Liver (tissue), 9 donors: ENCODE results near the gene APOD. TPM values are rescaled to one million over a fixed set of nuclear protein-coding genes. Genes with fewer than 3 reads are reported as not detected.

Source experiments
- DNase-seq: peaks from one replicate; pipeline ENCODE4 v3.0.0-alpha.2; 2017; ENCODE audit warnings: low spot score
- H3K27ac ChIP-seq, 2 donors: one replicate each; pipeline ENCODE4 v1.7.0; 2013; ENCODE audit warnings: inconsistent platforms in 2 of 2, low read length in 2 of 2, control low read depth in 1 of 2, low read depth in 1 of 2, mild to moderate bottlenecking in 1 of 2
- H3K27me3 ChIP-seq, 4 donors: one replicate each; pipeline versions ENCODE4 v1.6.1 to v1.7.0; 2013; ENCODE audit warnings: low read length in 3 of 4, inconsistent platforms in 1 of 4, mild to moderate bottlenecking in 1 of 4, moderate library complexity in 1 of 4; ENCODE audit not compliant: control insufficient read depth in 4 of 4, insufficient read depth in 4 of 4
- H3K36me3 ChIP-seq, 4 donors: one replicate each; pipeline versions ENCODE4 v1.6.1 to v1.7.0; 2013; ENCODE audit warnings: low read length in 3 of 4, mild to moderate bottlenecking in 3 of 4, low read depth in 1 of 4, moderate library complexity in 1 of 4; ENCODE audit not compliant: control insufficient read depth in 4 of 4, insufficient read depth in 3 of 4
- H3K4me1 ChIP-seq, 4 donors: one replicate each; pipeline versions ENCODE4 v1.6.1 to v1.7.0; 2013; ENCODE audit warnings: low read length in 3 of 4, mild to moderate bottlenecking in 3 of 4, moderate library complexity in 1 of 4; ENCODE audit not compliant: control insufficient read depth in 4 of 4, insufficient read depth in 4 of 4
- H3K4me3 ChIP-seq, 3 donors: one replicate each; pipeline versions ENCODE4 v1.6.1 to v1.7.0; 2013; ENCODE audit warnings: low read length in 3 of 3, control low read depth in 1 of 3, low read depth in 1 of 3, mild to moderate bottlenecking in 1 of 3
- H3K9ac ChIP-seq, 2 donors: one replicate each; pipeline ENCODE4 v1.7.0; 2013; ENCODE audit warnings: low read length in 2 of 2, mild to moderate bottlenecking in 2 of 2, moderate library complexity in 2 of 2, control low read depth in 1 of 2, low read depth in 1 of 2
- H3K9me3 ChIP-seq, 4 donors: one replicate each; pipeline versions ENCODE4 v1.6.1 to v1.7.0; 2013; ENCODE audit warnings: low read length in 3 of 4; ENCODE audit not compliant: control insufficient read depth in 4 of 4
- EGR1 ChIP-seq, 2 donors: IDR thresholded peaks; 2 replicates each; pipeline ENCODE4 v1.6.1; 2016 to 2018; ENCODE audit warnings: antibody characterized with exemption in 2 of 2, low read depth in 2 of 2
- FOXA1 ChIP-seq: IDR thresholded peaks from 2 replicates; pipeline ENCODE4 v1.6.1; 2016; ENCODE audit warnings: antibody characterized with exemption
- FOXA2 ChIP-seq: IDR thresholded peaks from 2 replicates; pipeline ENCODE4 v1.6.1; 2016; ENCODE audit warnings: antibody characterized with exemption
- GABPA ChIP-seq, 2 donors: IDR thresholded peaks in 1 of 2; conservative IDR thresholded peaks in 1 of 2; 2 replicates each; pipeline ENCODE4 v1.6.1; 2016; ENCODE audit warnings: antibody characterized with exemption in 2 of 2, mild to moderate bottlenecking in 1 of 2, moderate library complexity in 1 of 2
- HNF4A ChIP-seq, 2 donors: conservative IDR thresholded peaks; 2 replicates each; pipeline ENCODE4 v1.6.1; 2016; ENCODE audit warnings: antibody characterized with exemption in 2 of 2, mild to moderate bottlenecking in 2 of 2
- HNF4G ChIP-seq: IDR thresholded peaks from 2 replicates; pipeline ENCODE4 v1.6.1; 2016; ENCODE audit warnings: antibody characterized with exemption
- RAD21 ChIP-seq, 2 donors: IDR thresholded peaks; 2 replicates each; pipeline ENCODE4 v1.6.1; 2016; ENCODE audit warnings: antibody characterized with exemption in 2 of 2, mild to moderate bottlenecking in 2 of 2
- RXRA ChIP-seq, 2 donors: IDR thresholded peaks; 2 replicates each; pipeline ENCODE4 v1.6.1; 2017 to 2018; ENCODE audit warnings: antibody characterized with exemption in 2 of 2, mild to moderate bottlenecking in 1 of 2
- YY1 ChIP-seq: IDR thresholded peaks from 2 replicates; pipeline ENCODE4 v1.6.1; 2016; ENCODE audit warnings: antibody characterized with exemption, mild to moderate bottlenecking
- WGBS: extraction: QIAGEN DNeasy Blood & Tissue Kit; methylation state at CpG from one replicate; pipeline ENCODE4 v1.1.7; 2013; 5-methylcytosine and 5-hydroxymethylcytosine counted together
- polyA plus RNA-seq, 2 donors: library from polyadenylated mRNA; stranded (reverse) in 1 of 2; unstranded in 1 of 2; fragments of 200-250 nt in 1 of 2; fragments of >200 nt in 1 of 2; fragmentation: Nextera tagmentation in 1 of 2; extraction: Ambion mirVana in 1 of 2; gene quantifications; one replicate each; pipeline versions ENCODE4 v1.2.1 to v1.2.3, GENCODE V29; 2013 to 2015
- total RNA-seq, 2 donors: library from RNA; depleted of rRNA; stranded (reverse); fragments of >200 nt; gene quantifications; one replicate each; pipeline ENCODE4 v1.2.3, GENCODE V29; 2014
- TF ChIP-seq, protein P1 (sequence below): fragments of 150-350 bp; IDR thresholded peaks from 2 replicates; pipeline ENCODE4 v1.5.1; 2017; ENCODE audit warnings: improper control_type of control experiment, low read depth, low read length; ENCODE audit not compliant: missing input control
- TF ChIP-seq, protein P2 (sequence below): IDR thresholded peaks from 2 replicates; pipeline ENCODE4 v1.6.1; 2016; ENCODE audit warnings: antibody characterized with exemption, mild to moderate bottlenecking
- TF ChIP-seq, protein P3 (sequence below): IDR thresholded peaks from 2 replicates; pipeline ENCODE4 v1.6.1; 2016; ENCODE audit warnings: antibody characterized with exemption
- TF ChIP-seq, protein P4 (sequence below): IDR thresholded peaks from 2 replicates; pipeline ENCODE4 v1.6.1; 2016; ENCODE audit warnings: antibody characterized with exemption
- TF ChIP-seq, protein P5 (sequence below): IDR thresholded peaks from 2 replicates; pipeline ENCODE4 v1.6.1; 2016; ENCODE audit warnings: antibody characterized with exemption
- donor health status: healthy.
- donor health status: healthy.
- donor health status: healthy.
- donor health status: healthy.
- donor health status: healthy.

The APOD gene
- total and polyA plus RNA-seq, 4 donors: 0.33 to 4.0 (median 0.56) TPM; not detected in 1

DNA sequence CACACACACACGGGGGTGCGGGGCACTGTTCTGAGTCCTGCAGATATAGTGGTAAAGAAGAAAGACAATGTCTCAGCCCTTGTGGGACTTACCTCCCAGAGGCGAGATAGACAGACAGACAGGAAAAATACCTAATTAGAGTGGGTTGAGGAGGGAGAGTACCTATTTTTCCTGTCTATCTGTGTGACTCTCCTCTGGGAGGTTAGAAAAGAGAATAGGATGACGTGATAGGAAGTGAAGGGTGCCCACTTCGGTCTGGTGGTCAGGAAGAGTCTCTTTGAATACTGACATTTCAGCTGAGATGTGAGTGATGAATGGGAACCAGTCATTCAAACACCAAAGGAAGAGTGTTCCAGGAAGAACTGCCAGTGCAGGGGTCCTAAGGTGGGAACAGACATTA is 4.1 kb upstream of the APOD start (continued):
- TF ChIP-seq, protein P1, sequence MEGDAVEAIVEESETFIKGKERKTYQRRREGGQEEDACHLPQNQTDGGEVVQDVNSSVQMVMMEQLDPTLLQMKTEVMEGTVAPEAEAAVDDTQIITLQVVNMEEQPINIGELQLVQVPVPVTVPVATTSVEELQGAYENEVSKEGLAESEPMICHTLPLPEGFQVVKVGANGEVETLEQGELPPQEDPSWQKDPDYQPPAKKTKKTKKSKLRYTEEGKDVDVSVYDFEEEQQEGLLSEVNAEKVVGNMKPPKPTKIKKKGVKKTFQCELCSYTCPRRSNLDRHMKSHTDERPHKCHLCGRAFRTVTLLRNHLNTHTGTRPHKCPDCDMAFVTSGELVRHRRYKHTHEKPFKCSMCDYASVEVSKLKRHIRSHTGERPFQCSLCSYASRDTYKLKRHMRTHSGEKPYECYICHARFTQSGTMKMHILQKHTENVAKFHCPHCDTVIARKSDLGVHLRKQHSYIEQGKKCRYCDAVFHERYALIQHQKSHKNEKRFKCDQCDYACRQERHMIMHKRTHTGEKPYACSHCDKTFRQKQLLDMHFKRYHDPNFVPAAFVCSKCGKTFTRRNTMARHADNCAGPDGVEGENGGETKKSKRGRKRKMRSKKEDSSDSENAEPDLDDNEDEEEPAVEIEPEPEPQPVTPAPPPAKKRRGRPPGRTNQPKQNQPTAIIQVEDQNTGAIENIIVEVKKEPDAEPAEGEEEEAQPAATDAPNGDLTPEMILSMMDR: no peak
- TF ChIP-seq RXRA (IDR thresholded peaks at IDR 0.05): no peak
- TF ChIP-seq EGR1 (IDR thresholded peaks at IDR 0.05; ENCODE audit: low read depth in 2 of 2): no peak
- TF ChIP-seq HNF4G: no peak
- TF ChIP-seq YY1: no peak
- no peak for TF ChIP-seq GABPA (IDR thresholded peaks at IDR 0.05 in 1 of 2, conservative IDR thresholded peaks at IDR 0.05 in 1 of 2)

DNA sequence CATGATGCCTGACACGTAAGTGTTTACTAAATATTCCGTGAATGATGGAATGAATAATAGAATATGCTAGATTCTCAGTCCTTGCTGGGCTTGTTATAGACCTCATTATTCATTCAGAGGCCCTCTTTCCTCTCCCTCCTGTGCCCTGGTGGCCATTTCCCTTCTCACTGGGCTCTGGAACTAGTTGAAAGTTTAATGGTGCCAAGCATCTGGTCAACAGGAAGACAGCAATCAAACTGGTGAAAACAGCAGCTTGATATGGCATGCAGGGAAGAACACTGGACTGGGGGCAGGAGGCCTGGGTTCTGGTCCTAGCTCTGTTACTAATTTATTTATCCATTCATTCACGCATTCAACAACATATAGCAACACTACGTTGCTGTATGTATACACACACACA is 3.7 kb upstream of the APOD start:
- Histone ChIP-seq H3K27me3 (peaks cover 0 to 7% (median 0%) of the 10 kb centered on the region in 4 donors), H3K9me3 (no peaks in the 10 kb centered on the region), H3K9ac (no peak overlapping the region), H3K4me3 (no peak overlapping the region), H3K36me3 (no peaks in the 10 kb centered on the region), H3K27ac (no peak overlapping the region), H3K4me1 (no peaks in the 10 kb centered on the region)
- 88% methylated on average over 4 of the region's 4 CpGs for WGBS
- no peak for DNase-seq
- no peak for TF ChIP-seq HNF4G
- TF ChIP-seq RAD21 (IDR thresholded peaks at IDR 0.05): no peak
- no peak for TF ChIP-seq FOXA2
- no peak for TF ChIP-seq EGR1 (IDR thresholded peaks at IDR 0.05; ENCODE audit: low read depth in 2 of 2)
- no peak for TF ChIP-seq FOXA1
- TF ChIP-seq, protein P2, sequence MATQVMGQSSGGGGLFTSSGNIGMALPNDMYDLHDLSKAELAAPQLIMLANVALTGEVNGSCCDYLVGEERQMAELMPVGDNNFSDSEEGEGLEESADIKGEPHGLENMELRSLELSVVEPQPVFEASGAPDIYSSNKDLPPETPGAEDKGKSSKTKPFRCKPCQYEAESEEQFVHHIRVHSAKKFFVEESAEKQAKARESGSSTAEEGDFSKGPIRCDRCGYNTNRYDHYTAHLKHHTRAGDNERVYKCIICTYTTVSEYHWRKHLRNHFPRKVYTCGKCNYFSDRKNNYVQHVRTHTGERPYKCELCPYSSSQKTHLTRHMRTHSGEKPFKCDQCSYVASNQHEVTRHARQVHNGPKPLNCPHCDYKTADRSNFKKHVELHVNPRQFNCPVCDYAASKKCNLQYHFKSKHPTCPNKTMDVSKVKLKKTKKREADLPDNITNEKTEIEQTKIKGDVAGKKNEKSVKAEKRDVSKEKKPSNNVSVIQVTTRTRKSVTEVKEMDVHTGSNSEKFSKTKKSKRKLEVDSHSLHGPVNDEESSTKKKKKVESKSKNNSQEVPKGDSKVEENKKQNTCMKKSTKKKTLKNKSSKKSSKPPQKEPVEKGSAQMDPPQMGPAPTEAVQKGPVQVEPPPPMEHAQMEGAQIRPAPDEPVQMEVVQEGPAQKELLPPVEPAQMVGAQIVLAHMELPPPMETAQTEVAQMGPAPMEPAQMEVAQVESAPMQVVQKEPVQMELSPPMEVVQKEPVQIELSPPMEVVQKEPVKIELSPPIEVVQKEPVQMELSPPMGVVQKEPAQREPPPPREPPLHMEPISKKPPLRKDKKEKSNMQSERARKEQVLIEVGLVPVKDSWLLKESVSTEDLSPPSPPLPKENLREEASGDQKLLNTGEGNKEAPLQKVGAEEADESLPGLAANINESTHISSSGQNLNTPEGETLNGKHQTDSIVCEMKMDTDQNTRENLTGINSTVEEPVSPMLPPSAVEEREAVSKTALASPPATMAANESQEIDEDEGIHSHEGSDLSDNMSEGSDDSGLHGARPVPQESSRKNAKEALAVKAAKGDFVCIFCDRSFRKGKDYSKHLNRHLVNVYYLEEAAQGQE: no peak
- TF ChIP-seq, protein P3, sequence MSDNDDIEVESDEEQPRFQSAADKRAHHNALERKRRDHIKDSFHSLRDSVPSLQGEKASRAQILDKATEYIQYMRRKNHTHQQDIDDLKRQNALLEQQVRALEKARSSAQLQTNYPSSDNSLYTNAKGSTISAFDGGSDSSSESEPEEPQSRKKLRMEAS: no peak
- TF ChIP-seq, protein P4, sequence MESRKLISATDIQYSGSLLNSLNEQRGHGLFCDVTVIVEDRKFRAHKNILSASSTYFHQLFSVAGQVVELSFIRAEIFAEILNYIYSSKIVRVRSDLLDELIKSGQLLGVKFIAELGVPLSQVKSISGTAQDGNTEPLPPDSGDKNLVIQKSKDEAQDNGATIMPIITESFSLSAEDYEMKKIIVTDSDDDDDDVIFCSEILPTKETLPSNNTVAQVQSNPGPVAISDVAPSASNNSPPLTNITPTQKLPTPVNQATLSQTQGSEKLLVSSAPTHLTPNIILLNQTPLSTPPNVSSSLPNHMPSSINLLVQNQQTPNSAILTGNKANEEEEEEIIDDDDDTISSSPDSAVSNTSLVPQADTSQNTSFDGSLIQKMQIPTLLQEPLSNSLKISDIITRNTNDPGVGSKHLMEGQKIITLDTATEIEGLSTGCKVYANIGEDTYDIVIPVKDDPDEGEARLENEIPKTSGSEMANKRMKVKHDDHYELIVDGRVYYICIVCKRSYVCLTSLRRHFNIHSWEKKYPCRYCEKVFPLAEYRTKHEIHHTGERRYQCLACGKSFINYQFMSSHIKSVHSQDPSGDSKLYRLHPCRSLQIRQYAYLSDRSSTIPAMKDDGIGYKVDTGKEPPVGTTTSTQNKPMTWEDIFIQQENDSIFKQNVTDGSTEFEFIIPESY: no peak
- TF ChIP-seq, protein P5, sequence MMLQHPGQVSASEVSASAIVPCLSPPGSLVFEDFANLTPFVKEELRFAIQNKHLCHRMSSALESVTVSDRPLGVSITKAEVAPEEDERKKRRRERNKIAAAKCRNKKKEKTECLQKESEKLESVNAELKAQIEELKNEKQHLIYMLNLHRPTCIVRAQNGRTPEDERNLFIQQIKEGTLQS: no peak
- TF ChIP-seq GABPA (IDR thresholded peaks at IDR 0.05 in 1 of 2, conservative IDR thresholded peaks at IDR 0.05 in 1 of 2): no peak
- TF ChIP-seq HNF4A (conservative IDR thresholded peaks at IDR 0.05): no peak
